Measurements from ENCODE around the gene KCNG2. TPM values are rescaled to one million over a fixed set of nuclear protein-coding genes. Genes with fewer than 3 reads are reported as not detected.
"Not testable (repeated sequence)": the region's sequence is repeated elsewhere in the genome, so short reads cannot be mapped to it uniquely, and the experiment has no call there.

Gene KCNG2, protein sequence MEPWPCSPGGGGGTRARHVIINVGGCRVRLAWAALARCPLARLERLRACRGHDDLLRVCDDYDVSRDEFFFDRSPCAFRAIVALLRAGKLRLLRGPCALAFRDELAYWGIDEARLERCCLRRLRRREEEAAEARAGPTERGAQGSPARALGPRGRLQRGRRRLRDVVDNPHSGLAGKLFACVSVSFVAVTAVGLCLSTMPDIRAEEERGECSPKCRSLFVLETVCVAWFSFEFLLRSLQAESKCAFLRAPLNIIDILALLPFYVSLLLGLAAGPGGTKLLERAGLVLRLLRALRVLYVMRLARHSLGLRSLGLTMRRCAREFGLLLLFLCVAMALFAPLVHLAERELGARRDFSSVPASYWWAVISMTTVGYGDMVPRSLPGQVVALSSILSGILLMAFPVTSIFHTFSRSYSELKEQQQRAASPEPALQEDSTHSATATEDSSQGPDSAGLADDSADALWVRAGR
- polyA plus RNA-seq (ENCODE audit: insufficient read length): 0.46 TPM

DNA sequence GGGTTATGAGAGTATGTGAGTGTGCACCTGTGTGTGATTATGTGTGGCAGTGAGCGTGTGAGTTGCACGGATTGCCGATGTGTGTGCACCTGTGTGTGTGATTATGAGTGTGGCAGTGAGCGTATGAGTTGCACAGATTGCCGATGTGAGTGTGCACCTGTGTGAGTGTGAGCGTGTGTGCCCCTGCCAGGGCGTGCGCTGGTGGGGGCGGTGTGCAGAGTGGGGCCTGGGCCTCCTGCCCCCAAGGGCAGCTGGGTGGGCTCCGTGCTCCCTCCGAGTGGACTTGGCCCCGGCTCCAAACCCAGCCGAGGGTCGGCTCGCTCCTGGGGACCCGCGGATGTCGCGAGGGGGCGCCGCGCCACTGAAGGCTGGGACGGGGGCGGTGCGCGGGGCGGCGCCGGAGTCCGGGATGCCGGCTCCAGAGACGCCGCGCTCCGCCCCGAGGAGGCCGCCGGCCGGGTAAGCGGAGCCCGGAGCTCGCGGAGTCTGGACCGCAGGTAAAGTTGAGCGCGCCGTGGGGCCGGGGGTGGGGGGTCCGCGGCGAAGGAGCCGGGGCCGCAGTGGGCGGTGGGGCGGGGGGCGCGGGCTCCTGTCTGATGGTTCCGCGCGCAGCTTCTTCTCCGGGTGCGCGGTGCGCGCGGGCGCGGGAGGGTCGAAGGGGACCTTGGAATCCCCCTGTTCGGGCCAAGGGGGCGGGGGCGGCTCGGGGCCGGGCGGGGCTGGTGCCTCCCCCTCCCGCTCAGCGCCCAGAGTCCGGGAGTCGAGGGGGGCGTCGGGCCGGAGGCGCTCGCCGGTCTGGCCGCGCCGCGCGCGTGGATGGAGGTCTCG lies at the start of gene KCNG2:
TSS of gene KCNG2 (plus strand) at position 421 of the 828 bp plus-strand sequence. CDS start 65,730 bp downstream, outside the sequence.
- DNase-seq (ENCODE audit: low read depth): no peak

GRCh38 chr18:79748321-79749180 lies 49.2 kb upstream of the KCNG2 start:
- no peak for DNase-seq (ENCODE audit: low read depth)

- no peak for DNase-seq (ENCODE audit: low read depth)
These were observed 48.2 kb upstream of the KCNG2 start for GRCh38 chr18:79749251-79750191.

- DNase-seq (ENCODE audit: low read depth): no peak
These were observed 46.7 kb upstream of the KCNG2 start for GRCh38 chr18:79750980-79751571.

- not testable (repeated sequence) for DNase-seq (ENCODE audit: low read depth)
These were observed 45.7 kb upstream of the KCNG2 start for GRCh38 chr18:79751918-79752578.

- not testable (repeated sequence) for DNase-seq (ENCODE audit: low read depth)
These were observed 44.8 kb upstream of the KCNG2 start for GRCh38 chr18:79752946-79753345.

DNA sequence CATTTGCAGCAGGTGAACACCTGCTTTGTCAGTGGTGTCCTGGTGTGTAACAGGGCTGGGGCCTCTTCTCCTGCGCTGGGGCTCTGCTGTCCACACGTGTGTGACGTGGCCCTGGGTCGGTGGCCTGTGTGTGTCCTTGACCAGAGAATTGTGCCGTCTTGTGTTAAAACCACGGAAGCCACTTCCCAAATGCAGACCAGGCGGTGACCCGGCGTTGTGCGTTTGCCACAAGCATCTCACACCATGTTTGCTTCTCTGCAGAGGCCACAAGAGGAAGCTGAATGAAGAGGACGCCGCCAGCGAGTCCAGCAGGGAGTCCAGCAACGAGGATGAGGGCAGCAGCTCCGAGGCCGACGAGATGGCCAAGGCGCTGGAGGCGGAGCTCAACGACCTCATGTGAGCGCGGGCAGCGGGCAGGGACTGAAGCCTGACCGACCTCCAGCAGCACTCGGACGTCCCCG lies 44.3 kb upstream of the KCNG2 start:
- no peak for DNase-seq (ENCODE audit: low read depth)

GRCh38 chr18:79754022-79754761 lies 43.5 kb upstream of the KCNG2 start:
- DNase-seq (ENCODE audit: low read depth): no peak

GRCh38 chr18:79754831-79755351 lies 42.8 kb upstream of the KCNG2 start:
- no peak for DNase-seq (ENCODE audit: low read depth)

DNA sequence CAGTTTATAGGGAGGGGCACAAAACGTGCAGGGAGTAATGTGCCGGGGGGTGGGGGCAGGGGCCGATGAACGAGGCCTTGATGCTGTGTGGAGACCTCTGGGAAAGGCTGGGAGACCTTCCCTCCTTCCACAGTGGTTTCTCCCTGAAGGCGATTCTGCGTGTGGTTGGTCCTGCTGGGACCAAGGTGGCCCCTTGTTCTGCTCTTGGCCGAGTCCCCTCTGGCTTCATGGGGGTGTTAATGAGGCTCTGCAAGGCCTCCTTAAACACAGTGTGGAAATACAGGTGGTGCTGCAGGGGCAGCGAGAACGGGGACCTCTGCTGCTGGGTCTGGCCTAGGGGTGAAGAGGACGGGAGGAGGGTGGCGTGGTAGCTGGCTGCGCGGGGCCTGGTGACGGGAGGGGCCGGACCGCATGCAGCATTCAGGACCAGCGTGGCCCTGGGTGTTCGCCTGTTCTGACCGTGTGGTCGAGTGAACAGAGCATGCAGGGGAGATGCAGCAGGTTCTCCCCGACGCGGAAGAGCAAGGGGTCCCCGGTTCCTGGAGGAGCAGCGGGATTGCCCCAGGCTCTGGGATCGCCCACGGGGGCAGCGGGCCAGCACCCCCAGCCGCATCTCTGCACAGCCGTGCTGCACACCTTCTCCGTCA lies 42.1 kb upstream of the KCNG2 start:
- DNase-seq (ENCODE audit: low read depth): no peak

DNA sequence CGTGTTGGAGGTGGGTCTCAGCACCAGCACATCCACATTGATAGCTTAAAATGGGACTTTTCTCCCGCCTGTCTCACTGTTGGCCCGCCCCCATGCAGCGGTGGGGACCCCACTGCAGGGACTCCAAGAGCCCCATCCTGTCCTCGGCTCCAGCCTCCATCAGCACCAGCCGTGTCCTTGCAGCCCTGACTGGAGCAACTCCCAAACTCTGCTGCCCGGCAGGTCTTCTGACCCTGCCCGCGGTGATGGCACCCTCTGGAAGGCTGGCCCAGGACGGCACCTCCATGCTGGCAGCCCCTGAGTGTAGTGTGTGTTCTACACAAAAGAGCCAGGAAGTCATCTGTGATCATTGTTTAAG lies 41.6 kb upstream of the KCNG2 start:
- no peak for DNase-seq (ENCODE audit: low read depth)

DNA sequence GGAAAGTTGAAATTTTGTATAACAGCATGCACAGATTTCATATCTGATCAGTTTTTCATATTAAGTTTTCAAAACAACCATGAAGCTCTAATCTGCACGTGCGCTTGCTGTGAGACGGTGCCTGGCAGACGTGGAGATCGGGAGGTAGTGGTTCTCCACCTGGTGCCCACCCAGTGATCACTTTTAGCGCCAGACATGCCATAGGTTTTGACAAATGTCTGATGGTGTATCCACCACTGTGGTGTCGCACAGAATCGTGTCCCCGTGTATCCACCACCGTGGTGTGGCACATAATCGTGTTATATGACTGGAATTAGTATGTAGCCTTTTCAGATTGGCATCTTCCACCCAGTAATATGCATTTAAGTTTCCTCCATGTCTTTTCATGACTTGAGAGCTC lies 40.9 kb upstream of the KCNG2 start:
- DNase-seq (ENCODE audit: low read depth): no peak

DNA sequence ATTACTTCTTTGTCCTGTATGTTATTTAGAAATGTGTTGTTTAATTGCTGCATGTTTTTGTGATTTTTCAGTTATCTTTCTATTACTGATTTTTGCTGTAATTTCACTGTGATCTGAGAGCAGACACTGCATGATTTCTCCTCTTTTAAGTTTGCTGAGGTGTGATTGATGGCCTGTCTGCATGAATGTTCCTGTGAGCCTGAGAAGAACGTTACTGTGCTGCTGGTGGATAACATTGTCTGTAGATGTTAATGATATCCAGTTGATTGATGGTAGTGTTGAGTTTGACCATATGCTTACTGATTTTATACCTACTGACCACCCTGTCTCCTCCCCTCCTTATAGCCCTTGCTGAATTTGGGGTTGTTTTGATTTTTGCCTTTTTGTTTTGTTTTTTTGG lies 37.4 kb upstream of the KCNG2 start:
- no peak for DNase-seq (ENCODE audit: low read depth)

DNA sequence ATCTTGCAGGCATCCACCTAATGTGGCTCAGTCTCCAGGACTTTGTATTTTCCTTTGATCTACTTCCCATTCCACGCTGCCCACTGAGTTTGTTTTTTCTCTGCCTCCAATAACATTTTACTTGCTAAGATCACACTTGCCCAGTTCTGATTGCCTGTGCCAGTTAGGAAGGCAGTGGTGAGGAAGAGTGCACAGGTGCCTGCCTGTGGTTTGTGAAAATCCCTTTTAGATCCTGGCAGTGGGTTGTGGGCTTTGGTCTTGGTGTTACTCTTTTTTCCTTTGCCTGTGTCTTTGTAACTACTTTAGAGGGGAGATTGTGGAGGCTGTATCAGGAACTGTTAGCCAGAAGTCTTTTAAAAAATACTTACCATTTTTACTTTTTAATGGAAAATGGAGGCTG lies 36.9 kb upstream of the KCNG2 start:
- no peak for DNase-seq (ENCODE audit: low read depth)

GRCh38 chr18:79763407-79763806 lies 34.3 kb upstream of the KCNG2 start:
- no peak for DNase-seq (ENCODE audit: low read depth)

- DNase-seq (ENCODE audit: low read depth): no peak
These were observed 33.6 kb upstream of the KCNG2 start for GRCh38 chr18:79764131-79764530.

- DNase-seq (ENCODE audit: low read depth): peak; percentile 52
These were observed 32.1 kb upstream of the KCNG2 start for GRCh38 chr18:79765491-79766245.

Data from forelimb muscle (tissue), 1 donor.